ENCODE data around the gene SUGCT.

DNA sequence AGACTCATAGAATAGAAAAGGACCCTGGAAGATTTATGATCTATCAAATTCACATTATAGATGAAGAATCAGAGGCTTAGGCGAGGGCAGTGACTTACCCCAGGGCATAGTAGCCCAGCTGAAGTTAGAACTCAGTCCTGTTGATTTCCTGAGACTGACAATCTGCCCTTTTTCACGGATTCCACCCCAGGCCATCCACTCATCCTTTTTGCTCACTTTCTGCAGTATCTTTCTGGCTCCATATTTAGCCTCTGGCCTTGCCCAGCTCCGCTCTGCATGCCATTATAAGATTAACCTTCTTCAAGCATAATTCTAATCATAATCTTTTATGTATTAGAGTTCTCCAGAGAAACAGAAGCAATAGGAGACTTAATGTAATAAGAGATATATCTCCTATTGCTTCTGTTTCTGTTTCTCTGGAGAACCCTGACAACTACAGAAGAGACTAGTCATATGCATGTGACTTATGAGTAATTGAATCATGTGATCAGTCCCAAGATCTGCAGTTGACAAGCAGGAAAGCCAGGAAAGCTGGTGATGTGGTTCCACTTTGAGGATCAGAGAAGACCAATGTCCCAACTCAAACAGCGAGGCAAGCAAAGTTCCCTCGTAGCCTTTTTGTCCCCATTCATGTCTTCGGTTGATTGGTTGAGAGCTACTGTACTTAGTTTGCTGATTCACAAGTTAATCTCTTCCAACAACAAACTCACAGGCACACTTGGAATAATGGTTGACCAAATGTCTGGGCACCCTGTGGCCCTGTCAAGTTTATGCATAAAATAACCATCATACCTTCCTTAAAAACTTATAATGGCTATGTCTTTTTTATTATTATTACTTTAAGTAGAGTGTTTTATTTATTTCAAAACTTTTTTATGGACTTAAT lies 412.1 kb downstream of the SUGCT start:
- TF ChIP-seq, protein P1, sequence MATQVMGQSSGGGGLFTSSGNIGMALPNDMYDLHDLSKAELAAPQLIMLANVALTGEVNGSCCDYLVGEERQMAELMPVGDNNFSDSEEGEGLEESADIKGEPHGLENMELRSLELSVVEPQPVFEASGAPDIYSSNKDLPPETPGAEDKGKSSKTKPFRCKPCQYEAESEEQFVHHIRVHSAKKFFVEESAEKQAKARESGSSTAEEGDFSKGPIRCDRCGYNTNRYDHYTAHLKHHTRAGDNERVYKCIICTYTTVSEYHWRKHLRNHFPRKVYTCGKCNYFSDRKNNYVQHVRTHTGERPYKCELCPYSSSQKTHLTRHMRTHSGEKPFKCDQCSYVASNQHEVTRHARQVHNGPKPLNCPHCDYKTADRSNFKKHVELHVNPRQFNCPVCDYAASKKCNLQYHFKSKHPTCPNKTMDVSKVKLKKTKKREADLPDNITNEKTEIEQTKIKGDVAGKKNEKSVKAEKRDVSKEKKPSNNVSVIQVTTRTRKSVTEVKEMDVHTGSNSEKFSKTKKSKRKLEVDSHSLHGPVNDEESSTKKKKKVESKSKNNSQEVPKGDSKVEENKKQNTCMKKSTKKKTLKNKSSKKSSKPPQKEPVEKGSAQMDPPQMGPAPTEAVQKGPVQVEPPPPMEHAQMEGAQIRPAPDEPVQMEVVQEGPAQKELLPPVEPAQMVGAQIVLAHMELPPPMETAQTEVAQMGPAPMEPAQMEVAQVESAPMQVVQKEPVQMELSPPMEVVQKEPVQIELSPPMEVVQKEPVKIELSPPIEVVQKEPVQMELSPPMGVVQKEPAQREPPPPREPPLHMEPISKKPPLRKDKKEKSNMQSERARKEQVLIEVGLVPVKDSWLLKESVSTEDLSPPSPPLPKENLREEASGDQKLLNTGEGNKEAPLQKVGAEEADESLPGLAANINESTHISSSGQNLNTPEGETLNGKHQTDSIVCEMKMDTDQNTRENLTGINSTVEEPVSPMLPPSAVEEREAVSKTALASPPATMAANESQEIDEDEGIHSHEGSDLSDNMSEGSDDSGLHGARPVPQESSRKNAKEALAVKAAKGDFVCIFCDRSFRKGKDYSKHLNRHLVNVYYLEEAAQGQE (IDR thresholded peaks at IDR 0.05; ENCODE audit: low read depth) = no peak
- no peak for TF ChIP-seq YY1 (IDR thresholded peaks at IDR 0.05; ENCODE audit: low read depth)
- TF ChIP-seq, protein P2, sequence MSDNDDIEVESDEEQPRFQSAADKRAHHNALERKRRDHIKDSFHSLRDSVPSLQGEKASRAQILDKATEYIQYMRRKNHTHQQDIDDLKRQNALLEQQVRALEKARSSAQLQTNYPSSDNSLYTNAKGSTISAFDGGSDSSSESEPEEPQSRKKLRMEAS (IDR thresholded peaks at IDR 0.05) = no peak
- no peak for TF ChIP-seq ZBTB7A (IDR thresholded peaks at IDR 0.05; ENCODE audit: low read depth)
- TF ChIP-seq CEBPB (IDR thresholded peaks at IDR 0.05) = no peak
- no peak for TF ChIP-seq TAF1 (IDR thresholded peaks at IDR 0.05; ENCODE audit: low read depth)
- TF ChIP-seq EP300 (IDR thresholded peaks at IDR 0.05; ENCODE audit: borderline replicate concordance) = no peak
- TF ChIP-seq TCF12 (IDR thresholded peaks at IDR 0.05; ENCODE audit: low read depth) = no peak
- TF ChIP-seq RAD21 (IDR thresholded peaks at IDR 0.05; ENCODE audit: low read depth) = no peak

All from Ishikawa (cell line).